H9 (cell line): Measurements from ENCODE around the gene CFAP77. TPM values are rescaled to one million over a fixed set of nuclear protein-coding genes. Genes with fewer than 3 reads are reported as not detected.
A peak's percentile ranks its signal among the peaks of the same experiment; 100 is the strongest.

Experiments
- DNase-seq: peaks from one replicate; pipeline ENCODE4 v3.0.0-alpha.2; 2017
- H2AFZ ChIP-seq: one replicate; pipeline ENCODE4 v1.6.1; 2013; ENCODE audit warnings: mild to moderate bottlenecking, low read length, control low read depth, moderate library complexity
- H2AK5ac ChIP-seq: 2 replicates; pipeline ENCODE4 v1.6.1; 2013; ENCODE audit warnings: low read length, control low read depth, mixed read lengths; ENCODE audit not compliant: insufficient read length
- H2BK120ac ChIP-seq: one replicate; pipeline ENCODE4 v1.6.1; 2013; ENCODE audit warnings: low read depth, mild to moderate bottlenecking, low read length, control low read depth, inconsistent platforms; ENCODE audit not compliant: poor library complexity, severe bottlenecking
- H2BK12ac ChIP-seq: 2 replicates; pipeline ENCODE4 v1.6.1; 2013; ENCODE audit warnings: low read length, control low read depth, mixed read lengths, low read depth; ENCODE audit not compliant: insufficient read length
- H2BK15ac ChIP-seq: 2 replicates; pipeline ENCODE4 v1.6.1; 2013; ENCODE audit warnings: low read depth, low read length, control low read depth
- H2BK20ac ChIP-seq: one replicate; pipeline ENCODE4 v1.6.1; 2013; ENCODE audit warnings: low read depth, mild to moderate bottlenecking, low read length, control low read depth, inconsistent platforms; ENCODE audit not compliant: poor library complexity, severe bottlenecking
- H2BK5ac ChIP-seq: 2 replicates; pipeline ENCODE4 v1.6.1; 2013; ENCODE audit warnings: low read length, control low read depth, mixed read lengths; ENCODE audit not compliant: insufficient read length
- H3K14ac ChIP-seq: 2 replicates; pipeline ENCODE4 v1.6.1; 2013; ENCODE audit warnings: low read length, control low read depth; ENCODE audit not compliant: insufficient read depth
- H3K18ac ChIP-seq: 2 replicates; pipeline ENCODE4 v1.6.1; 2013; ENCODE audit warnings: low read depth, mild to moderate bottlenecking, mixed read lengths, low read length, control low read depth; ENCODE audit not compliant: insufficient read length
- H3K23ac ChIP-seq: 2 replicates; pipeline ENCODE4 v1.6.1; 2013; ENCODE audit warnings: low read length, control low read depth, mixed read lengths, low read depth; ENCODE audit not compliant: insufficient read length
- H3K23me2 ChIP-seq: 2 replicates; pipeline ENCODE4 v1.6.1; 2013; ENCODE audit warnings: low read depth, mild to moderate bottlenecking, mixed read lengths, low read length, control low read depth; ENCODE audit not compliant: insufficient read length, poor library complexity, severe bottlenecking
- H3K27ac ChIP-seq: 2 replicates; pipeline ENCODE4 v1.5.1; 2013; ENCODE audit warnings: low read length, control low read depth, mixed read lengths, low read depth; ENCODE audit not compliant: insufficient read length
- H3K27me3 ChIP-seq: 2 replicates; pipeline ENCODE4 v1.6.1; 2013; ENCODE audit warnings: low read length, control low read depth, inconsistent platforms; ENCODE audit not compliant: insufficient read depth
- H3K4ac ChIP-seq: 2 replicates; pipeline ENCODE4 v1.6.1; 2013; ENCODE audit warnings: low read depth, mild to moderate bottlenecking, control low read depth, inconsistent platforms, low read length, moderate library complexity
- H3K4me1 ChIP-seq: 2 replicates; pipeline ENCODE4 v1.6.1; 2013; ENCODE audit warnings: low read length, control low read depth, inconsistent platforms; ENCODE audit not compliant: insufficient read depth
- H3K4me2 ChIP-seq: 2 replicates; pipeline ENCODE4 v1.6.1; 2013; ENCODE audit warnings: low read length, control low read depth, mixed read lengths; ENCODE audit not compliant: insufficient read length, insufficient read depth
- H3K56ac ChIP-seq: 2 replicates; pipeline ENCODE4 v1.6.1; 2013; ENCODE audit warnings: low read depth, mild to moderate bottlenecking, mixed read lengths, low read length, control low read depth; ENCODE audit not compliant: insufficient read length
- H3K79me1 ChIP-seq: 2 replicates; pipeline ENCODE4 v1.6.1; 2013; ENCODE audit warnings: low read depth, mild to moderate bottlenecking, moderate library complexity, low read length, control low read depth, inconsistent platforms; ENCODE audit not compliant: insufficient read depth, poor library complexity, severe bottlenecking
- H3K79me2 ChIP-seq: 2 replicates; pipeline ENCODE4 v1.6.1; 2013; ENCODE audit warnings: low read length, control low read depth, inconsistent platforms; ENCODE audit not compliant: insufficient read depth
- H3K9ac ChIP-seq: 2 replicates; pipeline ENCODE4 v1.6.1; 2013; ENCODE audit warnings: low read length, control low read depth, mixed read lengths; ENCODE audit not compliant: insufficient read length; ENCODE audit errors: extremely low read depth
- H3K9me3 ChIP-seq: one replicate; pipeline ENCODE4 v1.6.1; 2013; ENCODE audit warnings: low read depth, low read length, inconsistent platforms; ENCODE audit not compliant: control insufficient read depth
- H3T11ph ChIP-seq: one replicate; pipeline ENCODE4 v1.6.1; 2013; ENCODE audit warnings: mild to moderate bottlenecking, low read length, control low read depth, inconsistent platforms
- H4K20me1 ChIP-seq: one replicate; pipeline ENCODE4 v1.6.1; 2013; ENCODE audit not compliant: control insufficient read depth, insufficient read length, insufficient read depth
- H4K5ac ChIP-seq: 2 replicates; pipeline ENCODE4 v1.6.1; 2013; ENCODE audit warnings: low read depth, mild to moderate bottlenecking, mixed read lengths, low read length, control low read depth; ENCODE audit not compliant: insufficient read length
- H4K8ac ChIP-seq: replicated peaks from 2 replicates; pipeline ENCODE4 v1.6.1; 2013; ENCODE audit warnings: low read length, control low read depth, mixed read lengths, low read depth; ENCODE audit not compliant: insufficient read length
- H4K91ac ChIP-seq: 2 replicates; pipeline ENCODE4 v1.6.1; 2013; ENCODE audit warnings: low read depth, mild to moderate bottlenecking, moderate library complexity, mixed read lengths, low read length, control low read depth; ENCODE audit not compliant: insufficient read length
- H3K27ac Mint-ChIP-seq, 3 experiments: 2 replicates in 2 of 3; 3 replicates in 1 of 3; pipeline ENCODE4 v1.8.0; 2020 to 2021; ENCODE audit warnings: mixed read lengths in 3 of 3, mild to moderate bottlenecking in 1 of 3, moderate library complexity in 1 of 3
- H3K27me3 Mint-ChIP-seq: 2 replicates; pipeline ENCODE4 v1.8.0; 2021; ENCODE audit warnings: low read depth, mild to moderate bottlenecking, moderate library complexity, mixed read lengths
- H3K36me3 Mint-ChIP-seq, 3 experiments: 2 replicates in 2 of 3; 3 replicates in 1 of 3; pipeline ENCODE4 v1.8.0; 2020 to 2021; ENCODE audit warnings: low read depth in 3 of 3, mixed read lengths in 3 of 3; ENCODE audit not compliant: insufficient read depth in 1 of 3
- H3K4me1 Mint-ChIP-seq, 2 experiments: 2 replicates each; pipeline ENCODE4 v1.8.0; 2020; ENCODE audit warnings: mixed read lengths in 2 of 2
- H3K4me3 Mint-ChIP-seq, 2 experiments: 2 replicates in 1 of 2; 3 replicates in 1 of 2; pipeline ENCODE4 v1.8.0; 2020 to 2021; ENCODE audit warnings: mild to moderate bottlenecking in 2 of 2, mixed read lengths in 2 of 2, moderate library complexity in 1 of 2
- H3K9me3 Mint-ChIP-seq, 2 experiments: 2 replicates in 1 of 2; 3 replicates in 1 of 2; pipeline ENCODE4 v1.8.0; 2020; ENCODE audit warnings: mild to moderate bottlenecking in 2 of 2, mixed read lengths in 2 of 2, moderate library complexity in 1 of 2
- WGBS: extraction: QIAGEN DNeasy Blood & Tissue Kit; methylation state at CpG from one replicate; pipeline ENCODE4 v1.1.7; 2013; ENCODE audit warnings: missing lambda C conversion rate, low lambda C conversion rate, mixed read lengths; ENCODE audit not compliant: insufficient read length; ENCODE audit errors: extremely low coverage; 5-methylcytosine and 5-hydroxymethylcytosine counted together
- total RNA-seq: library from RNA; stranded (reverse); gene quantifications from 2 replicates; pipeline ENCODE4 v1.2.1, GENCODE V29; 2021
- TF ChIP-seq, protein P1 (sequence below): fragments of 200-600 bp; sonication (generic); conservative IDR thresholded peaks from 3 replicates; pipeline ENCODE4 v1.8.0; 2021; ENCODE audit warnings: antibody characterized with exemption, mild to moderate bottlenecking

Gene CFAP77
- total RNA-seq, 1 experiment from 2014 or later = 0.72 TPM

DNA sequence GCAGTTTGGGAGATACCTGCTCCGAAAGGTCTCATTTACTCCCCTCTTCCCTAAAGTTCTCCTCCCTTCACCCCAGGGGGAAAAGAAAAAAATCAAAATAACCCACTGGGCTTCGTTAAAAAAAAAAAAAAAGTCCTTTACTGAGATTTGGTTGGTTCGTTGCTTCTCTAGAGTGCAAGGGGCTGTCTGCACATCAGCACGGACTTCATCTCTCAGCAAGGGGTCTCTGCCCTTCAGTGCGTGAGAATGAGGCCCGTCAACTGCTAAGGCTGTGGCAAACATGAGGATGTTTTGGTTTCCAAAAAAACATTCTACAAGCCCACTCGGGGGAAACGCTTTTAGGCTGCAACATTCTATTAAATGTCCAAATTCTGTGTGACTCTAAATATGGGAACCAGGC is 182.4 kb downstream of the CFAP77 start:
- H4K20me1 ChIP-seq = no peaks in the 10 kb centered on the region
- Mint-ChIP-seq H3K27me3 (peaks cover 58% of the 10 kb centered on the region), H3K9me3 (peaks cover 3% of the 10 kb centered on the region in 2 experiments; a peak in 2 of 5 replicates), H3K27ac (peak overlapping the region in 1 of 3 experiments; percentile 90; a peak in 2 of 7 replicates), H3K4me1 (peaks cover 28 to 57% of the 10 kb centered on the region in 2 experiments), H3K4me3 (peak overlapping the region; percentile 57 to 79), H3K36me3 (peaks cover 6 to 31% (median 8%) of the 10 kb centered on the region in 3 experiments; a peak in 5 of 7 replicates)
- no peaks in the 10 kb centered on the region for H3K79me1 ChIP-seq
- H2AK5ac ChIP-seq = no peak overlapping the region
- no peak overlapping the region for H2BK20ac ChIP-seq
- H3K27ac ChIP-seq = no peak overlapping the region
- H2BK15ac ChIP-seq = no peak overlapping the region
- TF ChIP-seq, protein P1, sequence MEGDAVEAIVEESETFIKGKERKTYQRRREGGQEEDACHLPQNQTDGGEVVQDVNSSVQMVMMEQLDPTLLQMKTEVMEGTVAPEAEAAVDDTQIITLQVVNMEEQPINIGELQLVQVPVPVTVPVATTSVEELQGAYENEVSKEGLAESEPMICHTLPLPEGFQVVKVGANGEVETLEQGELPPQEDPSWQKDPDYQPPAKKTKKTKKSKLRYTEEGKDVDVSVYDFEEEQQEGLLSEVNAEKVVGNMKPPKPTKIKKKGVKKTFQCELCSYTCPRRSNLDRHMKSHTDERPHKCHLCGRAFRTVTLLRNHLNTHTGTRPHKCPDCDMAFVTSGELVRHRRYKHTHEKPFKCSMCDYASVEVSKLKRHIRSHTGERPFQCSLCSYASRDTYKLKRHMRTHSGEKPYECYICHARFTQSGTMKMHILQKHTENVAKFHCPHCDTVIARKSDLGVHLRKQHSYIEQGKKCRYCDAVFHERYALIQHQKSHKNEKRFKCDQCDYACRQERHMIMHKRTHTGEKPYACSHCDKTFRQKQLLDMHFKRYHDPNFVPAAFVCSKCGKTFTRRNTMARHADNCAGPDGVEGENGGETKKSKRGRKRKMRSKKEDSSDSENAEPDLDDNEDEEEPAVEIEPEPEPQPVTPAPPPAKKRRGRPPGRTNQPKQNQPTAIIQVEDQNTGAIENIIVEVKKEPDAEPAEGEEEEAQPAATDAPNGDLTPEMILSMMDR = no peak
- H3K79me2 ChIP-seq = no peaks in the 10 kb centered on the region
- no peak overlapping the region for H4K91ac ChIP-seq
- H3K4ac ChIP-seq = no peak overlapping the region
- H3K23me2 ChIP-seq = peaks cover 19% of the 10 kb centered on the region
- H2BK5ac ChIP-seq = no peak overlapping the region
- DNase-seq = no peak
- H4K5ac ChIP-seq = no peak overlapping the region
- H3K27me3 ChIP-seq = peaks cover 47% of the 10 kb centered on the region
- H3T11ph ChIP-seq = no peak overlapping the region
- no peak overlapping the region for H4K8ac ChIP-seq
- no peak overlapping the region for H3K18ac ChIP-seq
- no peak overlapping the region for H2BK12ac ChIP-seq
- peaks cover 5% of the 10 kb centered on the region; the same call in 1 of the 2 replicates for H3K4me1 ChIP-seq
- no peak overlapping the region for H2BK120ac ChIP-seq
- no peaks in the 10 kb centered on the region for H3K9me3 ChIP-seq
- no peak overlapping the region for H3K9ac ChIP-seq
- H2AFZ ChIP-seq = no peak overlapping the region
- WGBS = no CpG with 5 or more reads among the region's 8 CpGs
- H3K56ac ChIP-seq = no peak overlapping the region
- H3K4me2 ChIP-seq = peak overlapping the region; percentile 52
- no peak overlapping the region for H3K14ac ChIP-seq
- H3K23ac ChIP-seq = no peak overlapping the region
